KOPT-K1 (cell line): Measurements from ENCODE around the gene CDAN1.

Experiments
- H3K27ac ChIP-seq: fragments of 200-600 bp; sonication (generic); 2 replicates; pipeline ENCODE4 v1.5.1; 2016; ENCODE audit warnings: antibody characterized with exemption, mild to moderate bottlenecking, low read depth, low read length; ENCODE audit not compliant: poor library complexity, severe bottlenecking
- H3K36me3 ChIP-seq: fragments of 200-600 bp; sonication (generic); 2 replicates; pipeline ENCODE4 v1.5.1; 2017; ENCODE audit warnings: antibody characterized with exemption, mild to moderate bottlenecking, low read length, moderate library complexity; ENCODE audit not compliant: insufficient read depth
- H3K9me3 ChIP-seq: fragments of 200-600 bp; sonication (generic); 2 replicates; pipeline ENCODE4 v1.5.1; 2017; ENCODE audit warnings: antibody characterized with exemption, low read length, mild to moderate bottlenecking; ENCODE audit not compliant: insufficient read depth, poor library complexity, severe bottlenecking

CDAN1 gene

GRCh38 chr15:42707068-42707467, 29.9 kb downstream of the CDAN1 start:
- H3K27ac ChIP-seq: no peak overlapping the region
- no peaks in the 10 kb centered on the region for H3K9me3 ChIP-seq
- no peaks in the 10 kb centered on the region for H3K36me3 ChIP-seq

DNA sequence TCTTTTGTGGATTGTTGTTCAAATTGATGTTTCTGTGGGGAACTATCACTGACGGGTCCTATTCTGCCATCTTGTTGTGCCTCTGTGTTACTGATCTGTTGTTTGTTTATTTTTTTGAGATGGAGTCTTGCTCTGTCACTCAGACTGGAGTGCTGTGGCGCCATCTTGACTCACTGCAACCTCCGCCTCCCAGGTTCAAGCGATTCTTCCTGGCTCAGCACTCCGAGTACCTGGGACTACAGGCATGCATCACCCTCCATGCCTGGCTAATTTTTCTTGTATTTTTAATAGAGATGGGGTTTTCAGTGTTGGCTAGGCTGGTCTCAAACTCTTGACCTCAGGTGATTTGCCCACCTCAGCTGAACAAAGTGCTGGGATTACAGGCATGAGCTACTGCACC, 31.6 kb downstream of the CDAN1 start:
- Histone ChIP-seq H3K36me3 (no peaks in the 10 kb centered on the region), H3K27ac (no peak overlapping the region), H3K9me3 (no peaks in the 10 kb centered on the region)

GRCh38 chr15:42704492-42704926, 32.4 kb downstream of the CDAN1 start:
- no peaks in the 10 kb centered on the region for H3K36me3 ChIP-seq
- no peak overlapping the region for H3K27ac ChIP-seq
- no peaks in the 10 kb centered on the region for H3K9me3 ChIP-seq

- no peaks in the 10 kb centered on the region for H3K9me3 ChIP-seq
- no peak overlapping the region for H3K27ac ChIP-seq
- H3K36me3 ChIP-seq: no peaks in the 10 kb centered on the region
Observed at GRCh38 chr15:42696626-42697025, 40.3 kb downstream of the CDAN1 start.

DNA sequence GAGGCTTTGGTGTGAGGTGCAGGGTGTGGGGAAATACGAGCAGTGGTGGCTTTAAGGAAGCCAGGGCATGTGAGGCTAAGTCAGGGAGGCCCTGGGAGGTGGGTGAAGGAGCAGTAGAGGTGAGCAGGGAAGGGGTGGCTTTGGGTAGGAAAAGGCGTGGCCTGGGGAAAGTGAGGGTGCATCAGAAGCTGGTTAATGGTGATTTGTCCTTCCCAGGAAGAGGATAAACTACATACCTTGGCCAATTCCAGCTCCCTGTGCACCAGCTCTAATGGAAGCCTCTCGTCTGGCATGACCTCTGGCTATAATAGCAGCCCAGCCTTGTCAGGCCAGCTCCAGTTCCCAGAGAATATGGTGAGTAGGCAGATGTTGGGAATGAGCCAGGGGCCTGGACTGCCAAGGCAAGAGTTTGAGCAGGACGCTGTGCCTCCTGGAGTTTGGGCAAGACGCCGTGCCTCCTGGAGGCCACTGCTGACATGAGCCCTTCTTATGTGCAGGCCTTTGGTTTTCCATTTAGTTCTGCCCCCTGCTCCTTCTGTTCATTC, 41.3 kb downstream of the CDAN1 start:
- Histone ChIP-seq H3K36me3 (no peaks in the 10 kb centered on the region), H3K9me3 (no peaks in the 10 kb centered on the region), H3K27ac (no peak overlapping the region)

DNA sequence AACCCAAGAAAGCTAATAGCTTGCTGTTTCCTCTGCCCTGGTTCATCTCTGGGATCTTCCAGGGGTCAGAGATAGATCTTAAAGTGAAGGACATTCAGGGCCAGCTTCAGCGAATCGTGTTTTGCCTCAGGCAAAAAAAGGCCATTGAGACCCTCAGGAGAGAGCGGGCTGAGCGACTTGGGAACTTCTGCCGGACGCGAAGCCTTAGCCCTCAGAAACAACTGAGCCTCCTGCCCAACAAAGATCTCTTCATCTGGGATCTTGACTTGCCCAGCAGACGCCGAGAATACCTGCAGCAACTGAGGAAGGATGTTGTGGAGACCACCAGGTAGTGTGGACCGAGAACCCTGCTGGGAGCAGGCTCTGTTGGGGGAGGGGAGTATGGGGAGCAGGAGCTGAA, 42.5 kb downstream of the CDAN1 start:
- Histone ChIP-seq H3K36me3 (no peaks in the 10 kb centered on the region), H3K27ac (no peak overlapping the region), H3K9me3 (no peaks in the 10 kb centered on the region)

DNA sequence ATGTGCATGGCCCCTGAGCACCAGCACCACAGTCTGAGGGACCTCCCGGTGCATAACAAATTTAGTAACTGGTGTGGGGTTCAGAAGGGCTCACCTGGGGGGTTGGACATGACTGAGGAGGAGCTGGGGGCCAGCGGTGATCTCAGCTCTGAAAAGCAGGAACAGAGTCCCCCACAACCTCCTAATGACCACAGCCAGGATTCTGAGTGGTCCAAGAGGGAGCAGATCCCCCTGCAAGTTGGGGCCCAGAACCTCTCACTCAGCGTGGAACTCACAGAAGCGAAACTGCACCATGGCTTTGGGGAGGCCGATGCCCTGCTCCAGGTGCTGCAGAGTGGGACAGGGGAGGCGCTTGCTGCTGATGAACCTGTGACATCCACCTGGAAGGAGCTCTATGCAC, 43.0 kb downstream of the CDAN1 start:
- H3K27ac ChIP-seq: no peak overlapping the region
- no peaks in the 10 kb centered on the region for H3K9me3 ChIP-seq
- H3K36me3 ChIP-seq: no peaks in the 10 kb centered on the region

DNA sequence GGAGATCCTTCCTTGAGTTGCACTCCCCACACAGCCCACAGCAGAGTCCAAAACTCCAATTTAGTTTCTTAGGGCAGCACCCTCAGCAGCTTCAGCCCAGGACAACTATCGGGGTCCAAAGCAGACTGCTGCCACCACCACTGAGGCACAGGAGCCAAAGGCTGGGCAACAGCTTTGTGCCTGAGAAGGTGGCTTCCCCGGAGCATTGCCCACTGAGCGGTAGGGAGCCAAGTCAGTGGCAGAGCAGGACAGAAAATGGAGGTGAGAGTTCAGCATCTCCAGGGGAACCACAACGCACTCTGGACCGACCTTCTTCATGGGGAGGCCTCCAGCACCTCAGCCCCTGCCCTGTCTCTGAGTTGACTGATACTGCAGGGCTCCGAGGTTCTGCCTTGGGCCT, 43.4 kb downstream of the CDAN1 start:
- no peak overlapping the region for H3K27ac ChIP-seq
- H3K36me3 ChIP-seq: no peaks in the 10 kb centered on the region
- no peaks in the 10 kb centered on the region for H3K9me3 ChIP-seq

GRCh38 chr15:42692997-42693396, 43.9 kb downstream of the CDAN1 start:
- Histone ChIP-seq H3K36me3 (no peaks in the 10 kb centered on the region), H3K27ac (no peak overlapping the region), H3K9me3 (no peaks in the 10 kb centered on the region)

- Histone ChIP-seq H3K27ac (no peak overlapping the region), H3K36me3 (no peaks in the 10 kb centered on the region), H3K9me3 (no peaks in the 10 kb centered on the region)
Observed at GRCh38 chr15:42692536-42692935, 44.4 kb downstream of the CDAN1 start.

- H3K9me3 ChIP-seq: no peaks in the 10 kb centered on the region
- no peaks in the 10 kb centered on the region; the same call in 1 of the 2 replicates for H3K36me3 ChIP-seq
- H3K27ac ChIP-seq: peak overlapping the region; percentile 50
Observed at GRCh38 chr15:42691770-42692169, 45.2 kb downstream of the CDAN1 start.

- Histone ChIP-seq H3K9me3 (no peaks in the 10 kb centered on the region), H3K27ac (peak overlapping the region; percentile 50), H3K36me3 (no peaks in the 10 kb centered on the region; the same call in 1 of the 2 replicates)
Observed at GRCh38 chr15:42691308-42691707, 45.6 kb downstream of the CDAN1 start.

- H3K27ac ChIP-seq: no peak overlapping the region
Observed at GRCh38 chr15:42688301-42688700, 48.6 kb downstream of the CDAN1 start.

GRCh38 chr15:42687740-42688139, 49.2 kb downstream of the CDAN1 start:
- peaks cover 17% of the 10 kb centered on the region; the same call in 1 of the 2 replicates for H3K36me3 ChIP-seq
- H3K9me3 ChIP-seq: no peaks in the 10 kb centered on the region

More at GRCh38 chr15:42688301-42688700, 48.6 kb downstream of the CDAN1 start:
- Histone ChIP-seq H3K36me3 (peaks cover 14% of the 10 kb centered on the region; the same call in 1 of the 2 replicates), H3K9me3 (no peaks in the 10 kb centered on the region)

DNA sequence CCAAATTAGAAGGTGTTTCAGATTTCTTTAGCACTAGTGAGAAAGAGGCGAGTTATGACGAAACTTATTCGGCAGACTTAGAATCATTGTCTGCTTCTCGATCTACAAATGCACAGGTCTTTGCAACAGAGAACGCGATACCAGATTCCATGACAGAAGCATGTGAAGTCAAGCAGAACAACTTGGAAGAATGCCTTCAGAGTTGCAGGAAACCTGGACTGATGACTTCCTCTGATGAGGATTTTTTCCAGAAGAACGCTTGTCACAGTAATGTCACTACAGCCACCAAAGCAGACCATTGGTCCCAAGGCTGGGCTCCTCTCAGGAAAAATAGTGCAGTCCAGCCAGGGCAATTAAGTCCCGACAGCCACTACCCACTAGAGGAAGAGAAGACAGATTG, 50.6 kb downstream of the CDAN1 start:
- no peaks in the 10 kb centered on the region for H3K9me3 ChIP-seq
- H3K36me3 ChIP-seq: peaks cover 25% of the 10 kb centered on the region; the same call in 1 of the 2 replicates
- H3K27ac ChIP-seq: no peak overlapping the region

More at GRCh38 chr15:42687740-42688139, 49.2 kb downstream of the CDAN1 start:
- H3K27ac ChIP-seq: no peak overlapping the region

GRCh38 chr15:42681119-42681518, 55.8 kb downstream of the CDAN1 start:
- no peaks in the 10 kb centered on the region for H3K9me3 ChIP-seq
- H3K36me3 ChIP-seq: peaks cover 27% of the 10 kb centered on the region; the same call in 1 of the 2 replicates
- H3K27ac ChIP-seq: no peak overlapping the region
